Stimulated activated CD8-positive, alpha-beta memory T cell treated with anti-CD3 and anti-CD28 coated beads, Interleukin-4, amount 100 ng/mL, for 1 hour (primary cell): Measurements from ENCODE around the gene ROBO1.
"Not testable (repeated sequence)": the region's sequence is repeated elsewhere in the genome, so short reads cannot be mapped to it uniquely, and the experiment has no call there.

Experiments used
- DNase-seq, 2 donors: peaks; one replicate each; pipeline ENCODE4 v3.0.0-alpha.2; 2020; ENCODE audit warnings: low read depth in 2 of 2, low spot score in 1 of 2

ROBO1 gene

GRCh38 chr3:78887547-78888011, 880.2 kb downstream of the ROBO1 start:
- DNase-seq, result no peak

- DNase-seq, result no peak
Measured at GRCh38 chr3:78887029-78887428, 880.8 kb downstream of the ROBO1 start.

DNA sequence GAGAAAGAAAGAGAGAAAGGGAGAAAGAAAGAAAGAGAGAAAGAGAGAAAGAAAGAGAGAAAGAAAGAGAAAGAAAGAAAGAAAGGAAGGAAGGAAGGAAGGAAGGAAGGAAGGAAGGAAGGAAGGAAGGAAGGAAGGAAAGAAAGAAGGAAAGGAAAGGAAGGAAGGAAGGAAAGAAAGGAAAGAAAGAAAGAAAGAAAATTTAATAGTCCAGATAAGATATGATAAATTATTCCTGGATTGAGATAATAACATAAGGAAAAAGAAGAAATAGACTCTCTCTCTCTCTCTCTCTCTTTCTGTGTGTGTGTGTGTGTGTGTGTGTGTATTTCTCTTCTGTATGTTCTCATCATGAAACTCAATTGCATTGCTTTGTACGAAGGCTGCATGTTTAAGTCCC, 883.2 kb downstream of the ROBO1 start:
- not testable (repeated sequence) for DNase-seq

DNA sequence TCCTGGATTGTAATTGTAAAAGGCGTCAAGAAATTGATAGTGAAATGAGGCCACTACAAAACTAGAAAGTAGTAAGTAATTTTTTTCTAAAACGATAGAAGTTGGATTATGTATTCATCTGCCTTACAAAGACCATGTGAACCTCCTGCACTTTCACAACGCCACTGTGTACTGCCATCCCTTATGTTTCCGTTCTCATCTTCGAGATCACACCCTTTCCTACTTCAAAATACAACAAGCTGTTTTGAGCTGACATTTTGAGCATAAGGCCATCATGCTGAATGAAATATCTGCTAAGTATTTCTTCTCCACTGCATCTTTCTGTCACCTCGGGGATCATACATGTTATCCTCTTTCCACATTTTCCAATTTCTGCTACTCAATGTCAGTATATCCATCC, 885.5 kb downstream of the ROBO1 start:
- DNase-seq, result no peak

GRCh38 chr3:78881501-78881900, 886.3 kb downstream of the ROBO1 start:
- no peak for DNase-seq

DNA sequence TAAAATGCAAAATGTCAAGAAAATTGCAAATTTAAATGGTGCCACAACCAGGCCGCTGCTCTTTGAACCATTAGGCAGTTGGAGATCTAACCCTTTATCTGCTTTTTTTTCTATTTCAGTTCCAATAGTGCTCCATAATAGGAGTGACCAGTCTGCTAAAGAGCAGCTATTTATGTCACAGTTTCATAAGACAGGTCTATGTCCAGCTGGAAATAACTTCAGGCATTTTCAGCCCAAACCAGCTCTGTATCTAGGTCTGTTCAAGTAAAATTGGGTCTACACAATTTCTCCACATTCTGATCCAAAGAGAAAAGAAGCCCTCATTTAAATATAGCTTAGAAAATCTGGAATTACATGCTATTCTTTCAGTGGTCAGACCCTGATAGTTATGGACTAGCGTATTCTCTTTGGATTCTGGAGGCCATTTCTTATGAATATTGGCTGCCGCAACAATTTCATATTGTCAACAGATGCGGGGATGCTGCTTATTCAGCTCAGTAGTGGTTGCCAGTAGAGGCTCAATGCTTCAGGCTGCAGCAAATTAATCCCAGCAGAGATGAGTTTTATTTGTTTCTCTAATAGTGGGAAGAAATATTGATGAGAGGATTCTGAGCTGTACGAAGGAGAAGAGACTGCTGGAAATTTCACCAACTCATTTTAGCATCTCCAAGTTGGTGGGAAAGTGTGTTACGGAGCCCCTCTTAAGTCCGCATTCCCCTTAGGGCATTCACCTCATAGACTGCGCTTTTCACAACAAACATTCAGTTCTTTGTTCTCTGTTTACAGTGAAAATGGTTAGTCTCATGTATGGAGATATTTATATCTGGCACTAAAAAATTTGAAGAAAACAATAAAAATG, 887.0 kb downstream of the ROBO1 start:
- DNase-seq, result no peak

- no peak for DNase-seq
Measured at GRCh38 chr3:78879295-78879860, 888.4 kb downstream of the ROBO1 start.

DNA sequence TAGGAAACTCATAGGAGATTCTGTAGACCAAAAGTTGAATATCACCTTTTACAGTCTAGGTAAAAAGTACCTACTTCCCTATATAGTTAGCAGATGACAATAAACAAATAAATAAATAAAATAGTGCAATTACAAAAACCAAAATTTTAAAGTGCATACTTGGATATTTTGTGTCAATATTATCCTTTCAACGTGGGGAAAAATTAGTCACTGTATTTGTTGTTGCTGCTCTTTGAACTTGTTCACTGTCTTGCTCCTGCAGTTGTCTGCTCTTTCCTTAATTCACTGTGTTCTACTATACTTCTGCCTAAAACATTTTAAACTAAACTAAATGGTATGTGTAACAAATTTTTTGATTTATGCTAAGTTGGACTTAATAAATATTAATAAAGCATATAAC, 889.0 kb downstream of the ROBO1 start:
- DNase-seq, result no peak

DNA sequence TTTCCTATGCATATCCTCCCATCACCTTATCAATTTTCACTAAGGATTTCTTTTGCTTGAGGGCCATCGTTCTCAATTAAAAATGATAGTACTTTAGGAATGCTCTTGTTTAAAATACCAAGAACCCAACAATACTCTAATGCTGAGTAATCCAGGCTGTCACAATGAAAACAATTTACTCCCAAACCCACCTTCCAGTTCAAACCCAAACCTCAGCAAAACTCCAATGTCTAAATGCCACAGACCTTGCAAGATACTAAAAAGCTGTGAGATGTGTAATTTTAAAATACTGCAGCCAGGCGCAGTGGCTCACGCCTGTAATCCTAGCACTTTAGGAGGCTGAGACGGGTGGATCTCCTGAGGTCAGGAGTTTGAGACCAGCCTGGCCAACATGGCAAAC, 889.8 kb downstream of the ROBO1 start:
- no peak for DNase-seq

DNA sequence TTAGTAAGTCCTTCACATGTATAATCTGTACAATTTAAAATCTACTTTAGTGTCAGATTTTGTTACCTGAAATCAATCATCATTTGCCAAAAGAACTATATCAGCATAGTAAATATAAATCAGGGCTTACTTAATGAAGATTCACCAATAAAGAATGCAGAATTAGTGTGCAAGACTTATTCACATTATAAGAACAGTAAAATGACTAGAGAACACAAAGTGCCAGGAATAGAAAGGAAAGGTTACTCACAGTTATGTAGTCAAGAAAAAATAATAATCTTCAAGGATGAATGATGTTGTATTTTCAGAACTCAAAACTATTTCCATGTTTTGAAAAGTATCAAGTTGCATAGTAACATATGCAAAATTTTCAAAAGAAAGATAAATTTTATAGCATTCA, 891.9 kb downstream of the ROBO1 start:
- no peak for DNase-seq

DNA sequence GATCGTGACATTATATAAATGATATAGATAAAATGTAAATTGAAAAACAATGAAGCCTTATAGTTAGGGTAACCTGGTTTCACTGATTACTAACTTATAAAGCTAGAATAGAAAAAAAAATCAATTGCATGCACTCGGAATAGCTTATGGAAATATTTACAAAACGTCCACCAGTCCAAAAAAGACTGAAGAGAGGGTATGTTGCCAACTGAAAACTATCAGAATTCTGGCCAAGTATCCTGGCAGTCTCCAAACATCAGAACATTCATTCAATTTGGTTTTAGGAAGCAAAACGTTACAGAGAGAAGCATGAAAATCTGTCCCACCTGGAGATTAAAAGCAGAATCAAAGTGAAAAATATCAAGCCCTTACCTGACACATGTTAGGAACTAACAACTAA, 892.4 kb downstream of the ROBO1 start:
- no peak for DNase-seq

GRCh38 chr3:78873641-78874040, 894.2 kb downstream of the ROBO1 start:
- DNase-seq, result no peak

- no peak for DNase-seq
Measured at GRCh38 chr3:78872195-78872594, 895.6 kb downstream of the ROBO1 start.

DNA sequence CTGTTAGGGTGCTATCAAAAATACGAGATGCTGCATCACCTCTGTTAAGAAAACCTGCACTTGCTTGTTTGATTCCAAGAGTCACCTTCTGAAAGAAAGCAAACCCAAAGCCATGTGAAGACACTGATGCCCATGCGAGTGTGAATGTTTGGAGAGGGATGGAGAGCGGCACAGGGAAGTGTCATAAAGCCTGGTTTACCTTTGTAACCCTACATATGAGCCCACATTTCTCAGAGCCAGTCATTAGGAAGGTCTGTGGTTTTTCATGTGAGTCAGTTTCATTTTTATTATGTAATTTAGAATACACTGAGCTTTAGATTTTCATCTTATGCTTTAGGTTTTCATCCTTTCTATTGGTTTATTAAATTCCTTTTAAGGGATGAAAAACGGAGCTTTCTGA, 896.8 kb downstream of the ROBO1 start:
- DNase-seq, result no peak

- no peak for DNase-seq
Measured at GRCh38 chr3:78870484-78870883, 897.3 kb downstream of the ROBO1 start.

DNA sequence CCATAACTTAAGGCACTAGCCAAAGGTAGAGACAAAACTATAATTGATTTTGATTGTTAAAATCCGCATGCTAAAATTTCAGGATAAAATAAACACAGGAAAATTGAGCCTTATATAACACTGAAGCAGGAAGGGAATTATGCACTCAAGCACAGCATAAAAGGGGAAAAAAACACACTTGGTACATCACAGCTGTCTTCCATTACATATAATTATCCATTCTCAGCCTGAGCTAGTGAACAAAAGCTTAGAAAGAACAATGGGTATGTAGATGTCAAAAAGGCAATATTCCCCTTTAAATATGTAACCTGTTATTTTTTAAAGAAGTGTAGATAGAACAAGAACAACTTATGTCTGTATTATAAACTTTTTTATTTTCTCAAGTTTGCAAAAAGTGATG, 899.2 kb downstream of the ROBO1 start:
- no peak for DNase-seq

- no peak for DNase-seq
Measured at GRCh38 chr3:78867409-78868372, 900.1 kb downstream of the ROBO1 start.

DNA sequence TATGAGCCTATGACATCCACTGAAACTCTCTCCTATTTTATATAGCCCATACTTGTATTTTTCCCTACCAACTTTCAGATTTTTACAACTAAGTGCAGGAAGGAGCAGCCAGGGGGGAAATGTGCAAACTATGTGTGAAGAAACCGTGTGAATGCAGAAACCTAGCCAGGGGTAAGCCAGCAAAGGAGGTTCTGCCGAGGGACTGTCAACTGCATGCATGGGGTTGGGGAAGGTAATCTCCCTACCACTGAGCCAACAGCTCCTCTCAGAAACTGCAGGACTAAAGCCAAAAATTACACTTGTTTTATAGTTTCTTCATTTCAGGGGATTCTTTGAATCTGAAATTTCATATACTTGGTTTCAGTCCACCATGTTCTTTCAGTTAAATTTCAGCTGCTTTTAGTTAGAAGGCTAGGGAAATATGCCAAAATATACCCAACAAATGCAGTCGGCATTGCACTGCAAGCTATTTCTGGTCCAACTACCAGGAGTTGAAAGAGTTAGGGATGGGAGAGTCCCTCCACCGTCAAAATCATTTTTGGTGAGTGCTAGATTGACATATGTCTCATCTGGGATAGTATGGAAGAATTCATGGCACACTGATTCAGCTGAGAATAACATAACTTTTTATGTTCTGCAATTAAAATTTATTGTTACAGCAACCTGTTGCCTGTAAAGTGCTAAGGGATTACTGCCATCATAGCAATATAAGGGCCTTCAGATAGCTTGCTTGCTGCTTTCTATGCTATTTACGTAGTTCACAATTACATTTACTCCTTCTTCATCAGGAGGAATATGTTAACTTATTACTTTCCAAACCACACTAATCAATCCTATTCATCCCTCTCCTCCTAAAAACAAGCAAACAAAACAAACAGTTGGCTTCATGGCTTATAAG, 904.2 kb downstream of the ROBO1 start:
- DNase-seq, result no peak

- no peak for DNase-seq
Measured at GRCh38 chr3:78861156-78861555, 906.6 kb downstream of the ROBO1 start.

- DNase-seq, result no peak
Measured at GRCh38 chr3:78860567-78860966, 907.2 kb downstream of the ROBO1 start.

- no peak for DNase-seq
Measured at GRCh38 chr3:78858910-78859309, 908.9 kb downstream of the ROBO1 start.
